ENCODE results near the gene CACNA2D1.

- TF ChIP-seq CTCF (IDR thresholded peaks at IDR 0.05) (no peak), SIN3A (IDR thresholded peaks at IDR 0.05; ENCODE audit: borderline replicate concordance, insufficient read depth, low read depth, low read length) (no peak)
These were observed 345.2 kb downstream of the CACNA2D1 start for GRCh38 chr7:82098414-82098813.
